ENCODE data around the gene TFB2M. TPM values are rescaled to one million over a fixed set of nuclear protein-coding genes. Genes with fewer than 3 reads are reported as not detected.

TFB2M gene
- total and polyA plus RNA-seq, 2 of the 13 experiments (the other 11 are each of a cell fraction or from before 2014, with no cell fraction given), result 15.7 to 31.4 TPM

GRCh38 chr1:246506674-246507481, 59.2 kb downstream of the TFB2M start, which contains the start of gene SMYD3 (continued):
- no peak for TF ChIP-seq ATF5 (CRISPR knock-in tag; IDR thresholded peaks at IDR 0.05; ENCODE audit: low read depth)
- TF ChIP-seq MLLT10 (CRISPR knock-in tag; IDR thresholded peaks at IDR 0.05), result no peak
- TF ChIP-seq ZNF530 (CRISPR knock-in tag; IDR thresholded peaks at IDR 0.05; ENCODE audit: low read depth), result no peak
- peak; percentile 15; the same call in 1 of the 3 replicates for TF ChIP-seq MXI1 (IDR thresholded peaks at IDR 0.05; ENCODE audit: borderline replicate concordance, low read depth, low read length)
- no peak for TF ChIP-seq ZNF616 (CRISPR knock-in tag; IDR thresholded peaks at IDR 0.05; ENCODE audit: low read depth)
- TF ChIP-seq SALL2 (CRISPR knock-in tag; IDR thresholded peaks at IDR 0.05), result peak; percentile 42; the same call in 1 of the 2 replicates
- TF ChIP-seq THAP8 (CRISPR knock-in tag; IDR thresholded peaks at IDR 0.05; ENCODE audit: borderline replicate concordance), result 0 out of 2 replicates have a peak, but pooled peaks have one; percentile 17
- peak; percentile 76 for TF ChIP-seq ZBTB7B (CRISPR knock-in tag; IDR thresholded peaks at IDR 0.05)

- Histone ChIP-seq H3K27ac (ENCODE audit: extremely low read length, insufficient read depth, low read length) (no peak overlapping the region), H3K36me3 (replicated peaks in 1 of 2; ENCODE audit: control insufficient read depth in 1 of 2, insufficient read depth in 2 of 2, low read length in 2 of 2) (no peaks in the 10 kb centered on the region), H3K4me1 (ENCODE audit: insufficient read depth, low read length) (peaks cover 35% of the 10 kb centered on the region), H3K9ac (ENCODE audit: insufficient read depth, low read depth, low read length) (peak overlapping the region; percentile 63), H2AFZ (ENCODE audit: low read length) (no peak overlapping the region), H3K27me3 (ENCODE audit: control insufficient read depth in 1 of 2, insufficient read depth in 2 of 2, low read length in 2 of 2) (no peaks in the 10 kb centered on the region), H4K20me1 (ENCODE audit: insufficient read depth, low read length) (no peaks in the 10 kb centered on the region), H3K4me3 (replicated peaks in 1 of 3; ENCODE audit: insufficient read depth in 1 of 3, low read depth in 2 of 3, low read length in 3 of 3) (peak overlapping the region; percentile 83 to 91 (median 88)), H3K9me3 (ENCODE audit: low read length) (no peaks in the 10 kb centered on the region), H3K79me2 (ENCODE audit: insufficient read depth, low read length) (peaks cover 7% of the 10 kb centered on the region), H3K4me2 (ENCODE audit: low read depth, low read length) (peak overlapping the region; percentile 98)
- intact Hi-C loops (cut with micrococcal nuclease; ENCODE audit: unreplicated experiment), result loop anchor here (5.0 kb wide), 1 partner anchor 191 kb away; no protein-coding TSS in a partner anchor
- FAIRE-seq, result no peak
- DNase-seq (ENCODE audit: low spot score), result no peak
- no TSS peak for BruUV-seq (replicated peaks)
- in situ Hi-C loops (cut with HindIII; ENCODE audit: extremely low pct_ligation_motif_present, low pct_unique_long_range_greater_than_20kb), result no loop called here
- POLR2A ChIA-PET, result no interaction called here
- 4% methylated on average over 9 of the region's 9 CpGs for whole genome bisulfite sequencing (ENCODE audit: low lambda C conversion rate)
- peak; percentile 36 for ATAC-seq
- CTCF ChIA-PET (ENCODE audit: low intra/inter-chr PET ratio, low total read pairs), result no interaction called here
- TF ChIP-seq ZNF430 (CRISPR knock-in tag; IDR thresholded peaks at IDR 0.05) (no peak), RARA (CRISPR knock-in tag; IDR thresholded peaks at IDR 0.05) (no peak), ZFP82 (CRISPR knock-in tag; IDR thresholded peaks at IDR 0.05; ENCODE audit: borderline replicate concordance) (no peak), CCDC6 (CRISPR knock-in tag; IDR thresholded peaks at IDR 0.05) (0 out of 2 replicates have a peak, but pooled peaks have one; percentile 25), HNRNPLL (IDR thresholded peaks at IDR 0.05; ENCODE audit: low read depth, low read length, poor library complexity, severe bottlenecking) (no peak), IRF1 (CRISPR knock-in tag; IDR thresholded peaks at IDR 0.05; ENCODE audit: low read depth) (no peak), BATF2 (CRISPR knock-in tag; IDR thresholded peaks at IDR 0.05) (no peak), ZBTB38 (CRISPR knock-in tag; IDR thresholded peaks at IDR 0.05) (peak; percentile 7; the same call in 1 of the 2 replicates), CSRNP1 (CRISPR knock-in tag; IDR thresholded peaks at IDR 0.05) (no peak), NONO (IDR thresholded peaks at IDR 0.05) (no peak), NONO (CRISPR knock-in tag; conservative IDR thresholded peaks at IDR 0.05) (no peak)
Observed at GRCh38 chr1:246506367-246506673, 59.7 kb downstream of the TFB2M start.
